Measurements from ENCODE around the gene CAMK1G.

The CAMK1G gene

GRCh38 chr1:209624558-209625549 lies 41.3 kb downstream of the CAMK1G start:
- no peak overlapping the region for H3K4me3 ChIP-seq (ENCODE audit: low read length)
- no peak for TF ChIP-seq ZNF274 (IDR thresholded peaks at IDR 0.05; ENCODE audit: low read depth, low read length)

GRCh38 chr1:209625791-209626285 lies 42.3 kb downstream of the CAMK1G start:
- no peak for TF ChIP-seq ZNF274 (IDR thresholded peaks at IDR 0.05; ENCODE audit: low read depth, low read length)
- no peak overlapping the region for H3K4me3 ChIP-seq (ENCODE audit: low read length)

GRCh38 chr1:209626346-209627026 lies 43.0 kb downstream of the CAMK1G start:
- TF ChIP-seq ZNF274 (IDR thresholded peaks at IDR 0.05; ENCODE audit: low read depth, low read length): no peak

GRCh38 chr1:209627027-209627731 lies 43.7 kb downstream of the CAMK1G start:
- no peak for TF ChIP-seq ZNF274 (IDR thresholded peaks at IDR 0.05; ENCODE audit: low read depth, low read length)
- H3K4me3 ChIP-seq (ENCODE audit: low read length): no peak overlapping the region

More at GRCh38 chr1:209626346-209627026, 43.0 kb downstream of the CAMK1G start:
- H3K4me3 ChIP-seq (ENCODE audit: low read length): no peak overlapping the region

- no peak overlapping the region for H3K4me3 ChIP-seq (ENCODE audit: low read length)
- TF ChIP-seq ZNF274 (IDR thresholded peaks at IDR 0.05; ENCODE audit: low read depth, low read length): no peak
Observed at GRCh38 chr1:209627732-209628196, 44.2 kb downstream of the CAMK1G start.

- no peak for TF ChIP-seq ZNF274 (IDR thresholded peaks at IDR 0.05; ENCODE audit: low read depth, low read length)
- no peak overlapping the region for H3K4me3 ChIP-seq (ENCODE audit: low read length)
Observed at GRCh38 chr1:209628618-209629299, 45.2 kb downstream of the CAMK1G start.

- TF ChIP-seq ZNF274 (IDR thresholded peaks at IDR 0.05; ENCODE audit: low read depth, low read length): no peak
- no peak overlapping the region for H3K4me3 ChIP-seq (ENCODE audit: low read length)
Observed at GRCh38 chr1:209629621-209630382, 46.3 kb downstream of the CAMK1G start.

GRCh38 chr1:209630383-209631225 lies 47.1 kb downstream of the CAMK1G start:
- no peak overlapping the region for H3K4me3 ChIP-seq (ENCODE audit: low read length)
- TF ChIP-seq ZNF274 (IDR thresholded peaks at IDR 0.05; ENCODE audit: low read depth, low read length): no peak

- TF ChIP-seq ZNF274 (IDR thresholded peaks at IDR 0.05; ENCODE audit: low read depth, low read length): no peak
- H3K4me3 ChIP-seq (ENCODE audit: low read length): no peak overlapping the region
Observed at GRCh38 chr1:209633335-209633997, 50.0 kb downstream of the CAMK1G start.

- TF ChIP-seq ZNF274 (IDR thresholded peaks at IDR 0.05; ENCODE audit: low read depth, low read length): no peak
- H3K4me3 ChIP-seq (ENCODE audit: low read length): no peak overlapping the region
Observed at GRCh38 chr1:209634005-209634737, 50.7 kb downstream of the CAMK1G start.

GRCh38 chr1:209635850-209636249 lies 52.3 kb downstream of the CAMK1G start:
- no peak for TF ChIP-seq ZNF274 (IDR thresholded peaks at IDR 0.05; ENCODE audit: low read depth, low read length)
- H3K4me3 ChIP-seq (ENCODE audit: low read length): no peak overlapping the region
